Transverse colon (tissue), 4 donors: ENCODE results near the gene ORM1. TPM values are rescaled to one million over a fixed set of nuclear protein-coding genes. Genes with fewer than 3 reads are reported as not detected.
A peak's percentile ranks its signal among the peaks of the same experiment; 100 is the strongest.

Experiments used
- DNase-seq: peaks from one replicate; pipeline ENCODE4 v3.0.0-alpha.2; 2019
- H3K27ac ChIP-seq, 4 donors: fragments of 200-600 bp; sonication (generic); 2 replicates each; pipeline ENCODE4 v1.5.1; 2016 to 2018; ENCODE audit warnings: inconsistent platforms in 4 of 4
- H3K27me3 ChIP-seq: fragments of 200-600 bp; sonication (generic); 2 replicates; pipeline ENCODE4 v1.5.1; 2017; ENCODE audit warnings: inconsistent platforms
- H3K36me3 ChIP-seq, 4 donors: fragments of 200-600 bp; sonication (generic); 2 replicates each; pipeline ENCODE4 v1.5.1; 2017 to 2019; ENCODE audit warnings: inconsistent platforms in 4 of 4
- H3K4me1 ChIP-seq, 4 donors: fragments of 200-600 bp; sonication (generic); 2 replicates each; pipeline ENCODE4 v1.5.1; 2017 to 2020; ENCODE audit warnings: inconsistent platforms in 4 of 4
- H3K4me3 ChIP-seq, 4 donors: fragments of 200-600 bp; sonication (generic); 1 replicate in 1 of 4; 2 replicates in 3 of 4; pipeline versions ENCODE4 v1.5.1 to v1.6.1; 2017 to 2019; ENCODE audit warnings: inconsistent platforms in 4 of 4
- H3K9me3 ChIP-seq, 2 donors: fragments of 200-600 bp; sonication (generic); 2 replicates each; pipeline ENCODE4 v1.5.1; 2017 to 2019; ENCODE audit warnings: inconsistent platforms in 2 of 2
- CTCF ChIP-seq, 5 experiments: fragments of 200-600 bp in 3 of 5; fragments of 450-650 bp in 2 of 5; sonication (generic) in 3 of 5; IDR thresholded peaks; 1 replicate in 2 of 5; 2 replicates in 3 of 5; pipeline ENCODE4 v1.5.1; 2016 to 2017; ENCODE audit warnings: antibody characterized with exemption in 5 of 5, inconsistent platforms in 3 of 5, mild to moderate bottlenecking in 2 of 5, moderate library complexity in 1 of 5
- EP300 ChIP-seq: sonication (generic); formaldehyde crosslinking; IDR thresholded peaks from one replicate; pipeline ENCODE4 v1.6.1; 2017; ENCODE audit warnings: antibody characterized with exemption, low read depth
- POLR2A ChIP-seq: fragments of 450-650 bp; IDR thresholded peaks from one replicate; pipeline ENCODE4 v1.6.1; 2016; ENCODE audit warnings: antibody characterized with exemption, mild to moderate bottlenecking, moderate library complexity
- POLR2AphosphoS5 ChIP-seq, 3 donors: sonication (generic); formaldehyde crosslinking; IDR thresholded peaks; one replicate each; pipeline ENCODE4 v1.6.1; 2016; ENCODE audit warnings: antibody characterized with exemption in 3 of 3
- WGBS, 2 donors: methylation state at CpG; one replicate each; pipeline ENCODE4 v1.1.5; 2018; ENCODE audit warnings: low coverage in 1 of 2; 5-methylcytosine and 5-hydroxymethylcytosine counted together
- in situ Hi-C, 4 donors: fragments of 200-750 bp; cut with MboI; loops; one replicate each; pipeline versions ENCODE4 v1.15.0 to v1.15.1; 2017; ENCODE audit warnings: low sequenced_read_pairs in 3 of 4, low pct_ligation_motif_present in 1 of 4, low pct_unique_long_range_greater_than_20kb in 1 of 4
- intact Hi-C: fragments of 100-400 bp; cut with DNase I; formaldehyde crosslinking; loops from one replicate; pipeline ENCODE4 v1.15.1; 2023; ENCODE audit warnings: low total_unique reads
- total RNA-seq, 4 donors: library from RNA; depleted of rRNA; stranded (reverse); fragments of >200 nt; gene quantifications; one replicate each; pipeline ENCODE4 v1.1.0, GENCODE V29; 2016

ORM1 gene
- total RNA-seq, 4 donors from 2014 or later = not detected

- DNase-seq = no peak
- peaks cover 0 to 75% (median 25%) of the 10 kb centered on the region in 4 donors for H3K36me3 ChIP-seq
- no peak for TF ChIP-seq POLR2AphosphoS5 (IDR thresholded peaks at IDR 0.05)
- TF ChIP-seq EP300 = no peak
- no peak for TF ChIP-seq POLR2A
- 85 to 92% methylated on average over 9 to 11 of the region's 11 CpGs for whole genome bisulfite sequencing, 2 donors
- no peak overlapping the region for H3K4me3 ChIP-seq
- H3K4me1 ChIP-seq = peaks cover under 1 to 9% (median 4%) of the 10 kb centered on the region in 4 donors
- no peaks in the 10 kb centered on the region for H3K27me3 ChIP-seq
- no peaks in the 10 kb centered on the region for H3K9me3 ChIP-seq
- peak overlapping the region; percentile 11 to 69 (median 48) for H3K27ac ChIP-seq
- intact Hi-C loops = loop anchor here (10.0 kb wide), 2 partner anchors 51 to 301 kb away; no protein-coding TSS in a partner anchor
- in situ Hi-C loops = no loop called here
Measured at GRCh38 chr9:114344188-114344566, 21.3 kb downstream of the ORM1 start.

GRCh38 chr9:114344692-114345091, 21.8 kb downstream of the ORM1 start:
- no peaks in the 10 kb centered on the region for H3K27me3 ChIP-seq
- peaks cover 6 to 14% (median 8%) of the 10 kb centered on the region in 4 donors for H3K4me1 ChIP-seq
- peaks cover 0 to 78% (median 25%) of the 10 kb centered on the region in 4 donors for H3K36me3 ChIP-seq
- no peak for DNase-seq
- intact Hi-C loops = loop anchor here (10.0 kb wide), 2 partner anchors 50 to 300 kb away; no protein-coding TSS in a partner anchor
- H3K4me3 ChIP-seq = no peak overlapping the region
- no peaks in the 10 kb centered on the region for H3K9me3 ChIP-seq
- H3K27ac ChIP-seq = peak overlapping the region; percentile 11 to 69 (median 48)
- 40 to 82% methylated on average over 2 to 3 of the region's 3 CpGs for WGBS, 2 donors
- TF ChIP-seq CTCF (IDR thresholded peaks at IDR 0.05) (no peak), POLR2AphosphoS5 (IDR thresholded peaks at IDR 0.05) (no peak), POLR2A (no peak), EP300 (no peak)
- in situ Hi-C loops = no loop called here

- Histone ChIP-seq H3K27ac (no peak overlapping the region), H3K4me3 (no peak overlapping the region), H3K4me1 (peaks cover 6 to 20% (median 8%) of the 10 kb centered on the region in 4 donors), H3K9me3 (no peaks in the 10 kb centered on the region), H3K27me3 (no peaks in the 10 kb centered on the region), H3K36me3 (peaks cover 0 to 78% (median 29%) of the 10 kb centered on the region in 4 donors)
- no peak for DNase-seq
- intact Hi-C loops (loop anchor here (10.0 kb wide), 2 partner anchors 49 to 299 kb away; no protein-coding TSS in a partner anchor), in situ Hi-C loops (no loop called here)
- 80 to 90% methylated on average over 1 to 7 of the region's 7 CpGs for WGBS, 2 donors
- no peak for TF ChIP-seq POLR2AphosphoS5 (IDR thresholded peaks at IDR 0.05)
- no peak for TF ChIP-seq POLR2A
- TF ChIP-seq CTCF (IDR thresholded peaks at IDR 0.05) = no peak
- TF ChIP-seq EP300 = no peak
Measured at GRCh38 chr9:114345493-114346065, 22.7 kb downstream of the ORM1 start.

GRCh38 chr9:114346146-114346545, 23.2 kb downstream of the ORM1 start:
- Histone ChIP-seq H3K27ac (no peak overlapping the region), H3K9me3 (no peaks in the 10 kb centered on the region), H3K27me3 (no peaks in the 10 kb centered on the region), H3K4me3 (no peak overlapping the region), H3K4me1 (peaks cover 6 to 20% (median 8%) of the 10 kb centered on the region in 4 donors), H3K36me3 (peaks cover 0 to 76% (median 29%) of the 10 kb centered on the region in 4 donors)
- in situ Hi-C loops (no loop called here), intact Hi-C loops (loop anchor here (10.0 kb wide), 2 partner anchors 49 to 299 kb away; no protein-coding TSS in a partner anchor)
- no peak for TF ChIP-seq POLR2AphosphoS5 (IDR thresholded peaks at IDR 0.05)
- no peak for TF ChIP-seq POLR2A
- TF ChIP-seq EP300 = no peak
- TF ChIP-seq CTCF (IDR thresholded peaks at IDR 0.05) = no peak
- 91% methylated on average over 11 of the region's 11 CpGs; no CpG with 5 or more reads in 1 of the 2 donors for WGBS, 2 donors
- DNase-seq = no peak
